Uterus (tissue), 4 donors: ENCODE results near the gene CHD2. TPM values are rescaled to one million over a fixed set of nuclear protein-coding genes. Genes with fewer than 3 reads are reported as not detected.
A peak's percentile ranks its signal among the peaks of the same experiment; 100 is the strongest.

Experiments used
- DNase-seq, 2 donors: peaks; one replicate each; pipeline ENCODE4 v3.0.0-alpha.2; 2019 to 2020
- H3K27ac ChIP-seq, 2 donors: fragments of 200-600 bp; sonication (generic); 1 replicate in 1 of 2; 2 replicates in 1 of 2; pipeline ENCODE4 v1.5.1; 2016 to 2018
- H3K27me3 ChIP-seq, 2 donors: fragments of 200-600 bp; sonication (generic); one replicate each; pipeline ENCODE4 v1.5.1; 2018 to 2019; ENCODE audit warnings: control low read depth in 1 of 2
- H3K36me3 ChIP-seq, 2 donors: fragments of 200-600 bp; sonication (generic); one replicate each; pipeline ENCODE4 v1.5.1; 2019; ENCODE audit warnings: control low read depth in 1 of 2
- H3K4me1 ChIP-seq, 2 donors: fragments of 200-600 bp; sonication (generic); one replicate each; pipeline ENCODE4 v1.5.1; 2018 to 2019; ENCODE audit warnings: control low read depth in 1 of 2
- H3K4me3 ChIP-seq, 2 donors: fragments of 200-600 bp; sonication (generic); 1 replicate in 1 of 2; 2 replicates in 1 of 2; pipeline ENCODE4 v1.5.1; 2018 to 2019; ENCODE audit warnings: mild to moderate bottlenecking in 1 of 2
- H3K9me3 ChIP-seq, 2 donors: fragments of 200-600 bp; sonication (generic); one replicate each; pipeline ENCODE4 v1.5.1; 2019; ENCODE audit warnings: control low read depth in 1 of 2
- CTCF ChIP-seq, 4 experiments: fragments of 200-600 bp in 2 of 4; fragments of 450-650 bp in 2 of 4; sonication (generic) in 2 of 4; IDR thresholded peaks; one replicate each; pipeline ENCODE4 v1.5.1; 2016 to 2019; ENCODE audit warnings: antibody characterized with exemption in 4 of 4, mild to moderate bottlenecking in 2 of 4, moderate library complexity in 1 of 4
- POLR2A ChIP-seq, 2 donors: fragments of 450-650 bp; IDR thresholded peaks; one replicate each; pipeline ENCODE4 v1.6.1; 2016; ENCODE audit warnings: antibody characterized with exemption in 2 of 2, mild to moderate bottlenecking in 1 of 2, moderate library complexity in 1 of 2
- intact Hi-C: fragments of 100-400 bp; cut with DNase I; formaldehyde crosslinking; loops from one replicate; pipeline ENCODE4 v1.15.1; 2023; ENCODE audit warnings: low total_unique reads
- total RNA-seq, 4 donors: library from RNA; depleted of rRNA in 3 of 4; stranded (reverse); fragments of >200 nt in 3 of 4; gene quantifications; one replicate each; pipeline versions ENCODE4 v1.1.0 to v1.2.4, GENCODE V29; 2014 to 2023
- donor health status: DM: yes; HTN: yes; CAD: no.

CHD2 gene
- total RNA-seq, 4 donors from 2014 or later = 71.0 to 166 (median 152) TPM

GRCh38 chr15:93028111-93028631 lies 128.0 kb downstream of the CHD2 start:
- H3K27ac ChIP-seq = peak overlapping the region; percentile 68 to 82
- H3K27me3 ChIP-seq = no peaks in the 10 kb centered on the region
- DNase-seq = no peak
- peaks cover 0 to 4% of the 10 kb centered on the region in 2 donors for H3K4me1 ChIP-seq
- H3K36me3 ChIP-seq = no peaks in the 10 kb centered on the region
- H3K4me3 ChIP-seq = no peak overlapping the region
- H3K9me3 ChIP-seq = no peaks in the 10 kb centered on the region
- TF ChIP-seq CTCF (IDR thresholded peaks at IDR 0.05) = no peak
- no peak for TF ChIP-seq POLR2A (IDR thresholded peaks at IDR 0.05)
- intact Hi-C loops = no loop called here

- TF ChIP-seq CTCF (IDR thresholded peaks at IDR 0.05) (no peak), POLR2A (IDR thresholded peaks at IDR 0.05) (no peak)
- intact Hi-C loops = no loop called here
- H3K36me3 ChIP-seq = no peaks in the 10 kb centered on the region
- no peak overlapping the region for H3K4me3 ChIP-seq
- H3K27me3 ChIP-seq = no peaks in the 10 kb centered on the region
- peak; percentile 78 to 80 for DNase-seq
- peaks cover 0 to 4% of the 10 kb centered on the region in 2 donors for H3K4me1 ChIP-seq
- H3K9me3 ChIP-seq = no peaks in the 10 kb centered on the region
- H3K27ac ChIP-seq = peak overlapping the region; percentile 68 to 82
Observed at GRCh38 chr15:93028632-93029213, 128.6 kb downstream of the CHD2 start.

GRCh38 chr15:93029214-93029835 lies 129.2 kb downstream of the CHD2 start:
- Histone ChIP-seq H3K4me3 (no peak overlapping the region), H3K9me3 (no peaks in the 10 kb centered on the region), H3K27me3 (no peaks in the 10 kb centered on the region), H3K27ac (peak overlapping the region; percentile 68 to 82), H3K36me3 (no peaks in the 10 kb centered on the region), H3K4me1 (peaks cover 0 to 4% of the 10 kb centered on the region in 2 donors)
- intact Hi-C loops = no loop called here
- no peak for DNase-seq
- TF ChIP-seq POLR2A (IDR thresholded peaks at IDR 0.05) = no peak
- TF ChIP-seq CTCF (IDR thresholded peaks at IDR 0.05) = no peak

- intact Hi-C loops = loop anchor here (5.0 kb wide), 2 partner anchors 947 to 1092 kb away; no protein-coding TSS in a partner anchor
- Histone ChIP-seq H3K4me1 (peaks cover 0 to 4% of the 10 kb centered on the region in 2 donors), H3K27me3 (no peaks in the 10 kb centered on the region), H3K9me3 (no peaks in the 10 kb centered on the region), H3K4me3 (no peak overlapping the region), H3K36me3 (no peaks in the 10 kb centered on the region), H3K27ac (peak overlapping the region; percentile 68 to 82)
- TF ChIP-seq CTCF (IDR thresholded peaks at IDR 0.05) (no peak), POLR2A (IDR thresholded peaks at IDR 0.05) (no peak)
- DNase-seq = peak in 1 of 2 donors; percentile 19
Observed at GRCh38 chr15:93029836-93030429, 129.8 kb downstream of the CHD2 start.
